Mesenteric fat pad (tissue), 1 donor: Measurements from ENCODE around the gene TPH2. TPM values are rescaled to one million over a fixed set of nuclear protein-coding genes. Genes with fewer than 3 reads are reported as not detected.

Experiments
- DNase-seq: peaks from one replicate; pipeline ENCODE4 v3.0.0-alpha.2; 2020; ENCODE audit warnings: low spot score
- long read RNA-seq: library from polyadenylated mRNA; unstranded; transcript quantifications from one replicate; pipeline ENCODE4 v2.0.0, GENCODE V29; 2020
- total RNA-seq: library from RNA; stranded (reverse); fragmentation: NEBNext Ultra II Directional; extraction: Animal tissue kit (Norgen Biotek cat#: 25700); gene quantifications from one replicate; pipeline ENCODE4 v1.2.1, GENCODE V29; 2021
- donor health status: DM: yes; HTN: yes; CAD: no.

Gene TPH2
- total RNA-seq = not detected
- long read RNA-seq = 0 reads

DNA sequence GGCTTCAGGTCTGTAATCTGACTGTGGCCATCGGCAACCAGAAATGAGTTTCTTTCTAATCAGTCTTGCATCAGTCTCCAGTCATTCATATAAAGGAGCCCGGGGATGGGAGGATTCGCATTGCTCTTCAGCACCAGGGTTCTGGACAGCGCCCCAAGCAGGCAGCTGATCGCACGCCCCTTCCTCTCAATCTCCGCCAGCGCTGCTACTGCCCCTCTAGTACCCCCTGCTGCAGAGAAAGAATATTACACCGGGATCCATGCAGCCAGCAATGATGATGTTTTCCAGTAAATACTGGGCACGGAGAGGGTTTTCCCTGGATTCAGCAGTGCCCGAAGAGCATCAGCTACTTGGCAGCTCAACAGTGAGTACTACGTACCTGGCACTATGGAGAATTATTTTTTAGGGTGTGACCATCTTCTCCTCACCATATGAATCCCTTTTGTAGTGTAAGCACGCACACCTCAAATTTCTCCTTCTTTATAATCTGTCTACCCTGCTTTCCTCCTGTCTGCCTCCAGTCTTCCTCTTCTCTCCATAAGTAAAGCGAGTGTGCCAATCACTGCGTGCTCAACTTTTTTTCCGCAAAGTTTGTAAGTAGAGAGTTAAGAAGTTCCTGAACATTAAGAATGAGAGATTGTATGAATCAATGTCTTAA lies at the start of gene TPH2:
TPH2 (plus strand) TSS at position 118 of the 658 bp plus-strand sequence; CDS start at position 260, 142 bp downstream.
- no peak for DNase-seq

DNA sequence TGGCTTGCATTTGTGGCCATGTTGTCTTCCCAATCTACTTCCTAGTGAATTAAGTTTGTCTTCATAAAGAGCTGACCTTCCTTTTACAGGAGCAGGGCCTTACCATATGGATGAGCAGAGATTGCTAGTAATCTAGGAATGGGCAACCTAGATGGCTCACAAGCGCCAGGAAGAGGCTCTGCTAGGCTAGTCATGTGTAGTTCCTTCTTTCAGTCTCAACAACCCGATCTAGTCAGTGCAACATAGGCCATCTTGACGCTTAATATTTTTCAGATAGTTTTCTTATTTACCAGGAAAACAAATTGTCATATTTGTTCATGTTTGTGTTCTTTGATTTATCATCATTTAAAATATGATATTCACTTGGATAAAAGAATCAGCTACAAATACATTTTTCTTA lies 48.2 kb upstream of the TPH2 start:
- no peak for DNase-seq

DNA sequence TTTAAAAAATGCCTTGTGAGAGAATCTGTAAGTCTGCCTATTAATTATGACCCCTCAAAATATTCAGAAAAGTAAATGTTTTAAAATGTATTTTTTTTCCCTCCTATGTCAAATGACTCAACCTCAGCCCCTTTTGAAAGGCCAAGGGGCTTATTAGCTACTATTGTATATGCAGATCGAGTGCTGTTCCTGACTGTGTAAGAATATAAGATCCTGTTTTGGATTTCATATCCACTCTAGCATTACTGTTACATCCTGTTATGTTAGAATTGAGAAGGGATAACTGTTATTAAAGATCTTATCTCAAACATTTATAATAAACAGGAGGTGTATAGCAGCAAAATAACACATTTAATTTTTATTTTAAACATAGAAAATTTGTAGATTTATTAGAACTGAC lies 46.6 kb upstream of the TPH2 start:
- DNase-seq = no peak

DNA sequence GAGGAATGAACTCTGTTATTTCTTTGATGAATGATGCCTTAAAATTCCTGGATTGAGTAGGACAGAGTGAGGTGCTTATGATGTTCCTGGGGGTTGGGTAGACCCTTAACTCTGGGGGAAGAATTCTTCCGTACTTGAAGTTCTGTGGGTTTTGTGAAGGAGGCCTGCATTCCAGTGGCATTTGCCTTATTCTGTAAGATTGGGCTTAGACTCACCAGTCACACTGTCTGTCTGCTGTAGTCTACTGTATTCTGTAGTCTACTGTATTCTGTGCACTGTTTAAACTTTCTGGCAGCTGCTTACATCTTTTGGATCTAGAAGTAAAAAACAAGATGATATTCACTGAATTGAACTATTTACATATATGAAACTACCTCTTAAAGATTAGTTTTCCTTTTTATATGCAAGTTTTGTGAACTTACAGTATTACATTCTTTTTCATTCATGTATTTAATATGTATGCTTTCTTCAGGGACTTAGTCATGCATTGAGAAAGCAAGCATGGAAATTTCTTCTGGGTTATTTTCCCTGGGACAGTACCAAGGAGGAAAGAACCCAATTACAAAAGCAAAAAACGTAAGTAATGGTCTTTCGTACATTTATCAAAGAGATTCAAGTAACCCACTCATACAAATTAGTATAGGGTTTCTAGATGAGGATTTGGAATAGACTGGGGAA lies 42.3 kb upstream of the TPH2 start:
- no peak for DNase-seq

DNA sequence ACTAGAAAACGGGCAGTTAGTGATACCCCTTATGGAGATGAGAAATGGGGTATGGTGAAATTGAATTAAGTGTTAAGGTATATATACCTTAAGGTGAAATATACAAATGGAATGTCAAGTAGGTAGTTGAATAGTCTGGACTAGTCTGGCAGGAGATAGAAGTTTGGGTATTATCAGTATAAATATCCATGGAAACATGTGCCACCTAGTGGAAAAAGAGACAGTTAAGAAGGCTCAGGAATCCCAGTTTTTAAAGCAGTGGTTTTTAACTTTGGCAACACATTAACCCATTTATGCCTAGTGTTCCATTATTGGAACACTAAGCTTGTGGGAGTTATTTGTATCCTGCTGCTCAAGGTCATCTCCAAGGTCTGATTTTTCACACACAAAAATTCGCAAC lies 38.6 kb upstream of the TPH2 start:
- no peak for DNase-seq

DNA sequence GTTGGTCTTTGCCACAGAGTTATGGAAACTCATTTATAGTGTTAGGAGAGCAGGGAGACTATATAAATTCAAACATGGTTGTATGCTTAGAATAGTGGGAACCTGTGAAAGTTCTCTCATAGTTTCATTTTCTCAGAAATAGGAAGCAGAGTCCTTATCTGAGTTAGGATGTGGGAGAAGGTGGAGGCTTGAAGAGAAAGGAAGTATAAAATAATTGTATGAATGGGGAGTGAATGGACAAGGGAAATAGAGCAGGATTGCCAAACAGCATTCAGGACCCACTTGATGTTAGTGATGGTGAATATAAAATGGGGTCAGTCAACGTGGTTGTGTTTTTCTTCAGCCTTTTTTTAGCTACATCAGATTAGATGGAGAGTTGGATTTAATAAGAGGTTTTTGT lies 34.0 kb upstream of the TPH2 start:
- DNase-seq = no peak

DNA sequence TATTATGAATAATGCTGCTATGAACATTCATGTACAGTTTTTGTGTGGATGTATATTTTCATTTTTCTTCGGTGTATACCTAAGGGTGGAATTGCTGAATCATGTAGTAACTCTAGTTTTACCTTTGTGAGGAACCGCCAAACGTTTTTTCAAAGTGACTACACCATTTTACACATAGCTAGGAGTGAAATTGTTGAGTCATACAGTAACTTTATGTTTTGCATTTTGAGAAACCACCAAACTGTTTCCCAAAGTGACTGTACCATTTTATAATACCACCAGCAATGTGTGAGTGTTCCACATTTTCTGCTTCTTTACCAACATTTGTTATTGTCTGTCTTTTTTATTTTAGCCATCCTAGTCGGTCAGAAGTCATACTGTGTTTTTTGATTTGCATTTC lies 3.1 kb upstream of the TPH2 start:
- no peak for DNase-seq

DNA sequence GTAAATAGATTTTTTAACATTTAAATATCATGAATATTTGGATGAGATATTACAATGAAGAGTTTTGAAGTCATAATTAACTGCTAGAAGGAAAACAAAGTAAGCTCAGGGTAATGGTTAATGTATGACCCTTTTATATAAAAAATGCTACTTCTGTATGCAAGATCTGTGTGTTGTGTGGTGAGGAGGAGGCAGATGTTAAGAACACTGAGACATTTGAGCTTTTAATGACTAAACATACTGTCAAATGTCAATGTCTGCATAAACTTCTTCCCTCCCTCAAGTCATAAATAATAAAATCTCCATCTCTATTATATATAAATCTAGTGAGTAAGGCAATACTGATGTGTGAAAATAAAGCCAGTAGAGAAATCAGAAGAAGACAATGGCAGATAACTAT lies 1.4 kb downstream of the TPH2 start:
- no peak for DNase-seq

DNA sequence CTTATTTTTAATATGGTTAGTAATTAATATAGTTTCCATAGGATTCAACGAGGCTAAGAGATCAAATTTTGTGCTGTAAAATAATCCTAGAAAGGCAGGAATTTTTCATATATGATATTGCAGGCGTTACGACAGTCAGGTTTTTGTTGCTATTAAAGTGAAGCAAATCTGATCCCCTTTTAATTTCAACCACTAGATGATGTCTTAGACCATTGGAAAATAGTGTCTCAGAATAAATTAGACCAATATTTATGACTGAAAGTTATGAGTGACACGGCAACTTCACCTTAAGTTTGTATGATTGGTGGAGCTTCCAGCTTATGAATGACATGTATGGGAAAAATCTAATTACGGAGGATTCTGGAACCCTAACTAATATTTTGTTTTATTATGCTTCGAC lies 2.5 kb downstream of the TPH2 start:
- DNase-seq = no peak

DNA sequence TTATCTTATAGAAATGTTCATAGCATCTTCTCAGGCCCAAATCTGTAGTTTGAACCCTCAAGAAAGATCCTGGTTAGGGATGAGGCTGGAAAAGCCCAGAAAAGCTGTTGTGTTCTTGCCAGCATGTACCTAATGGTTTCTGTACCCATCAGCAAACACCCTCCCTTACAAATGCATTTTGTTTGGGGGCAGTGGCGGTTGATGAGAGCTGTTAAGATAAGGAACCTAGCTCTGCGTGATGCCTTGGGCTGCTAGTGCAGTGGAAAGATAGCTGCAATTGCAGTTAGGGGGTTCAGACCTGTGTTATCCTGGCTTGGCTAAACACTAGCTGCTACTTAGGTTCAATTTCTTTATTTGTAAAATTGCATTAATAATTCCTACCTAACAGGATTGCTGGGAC lies 3.6 kb downstream of the TPH2 start:
- DNase-seq = no peak

DNA sequence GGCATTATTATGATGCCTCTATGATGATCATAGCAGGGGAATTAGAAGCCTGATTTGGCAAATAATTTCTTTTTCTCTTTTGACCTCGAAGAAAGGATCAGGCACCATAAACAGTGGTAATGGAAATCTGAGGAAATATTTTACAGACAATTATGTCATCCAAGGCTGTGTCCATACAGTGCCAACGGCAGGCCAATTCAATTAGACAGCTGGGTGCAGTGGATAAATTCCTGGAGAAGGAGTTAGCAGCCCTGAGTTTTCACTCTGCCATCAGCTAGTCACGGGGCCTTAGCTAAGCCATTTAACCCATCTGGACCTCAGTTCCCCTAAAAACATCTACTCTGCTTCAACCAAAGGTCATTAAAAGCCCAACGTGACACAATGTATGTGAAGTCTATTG lies 4.1 kb downstream of the TPH2 start:
- DNase-seq = no peak

DNA sequence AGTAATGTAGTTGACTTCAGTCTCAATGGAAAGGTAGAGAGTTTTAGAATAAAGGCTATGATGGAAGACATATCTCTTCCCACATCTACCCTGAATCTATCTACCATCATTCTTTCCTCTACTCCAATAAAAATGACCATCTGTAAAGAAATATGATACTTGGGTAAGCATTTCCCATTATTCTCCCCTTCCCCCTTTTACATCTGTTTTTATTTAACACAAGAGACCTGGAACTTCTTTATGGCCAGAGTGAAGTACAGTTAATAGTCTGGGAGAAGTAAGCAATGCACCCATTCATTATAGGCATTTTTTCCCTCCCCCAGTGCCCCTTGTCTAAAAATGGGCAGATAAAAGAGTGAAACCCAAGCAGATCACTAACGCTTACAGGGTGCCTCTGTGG lies 6.5 kb downstream of the TPH2 start:
- DNase-seq = no peak

DNA sequence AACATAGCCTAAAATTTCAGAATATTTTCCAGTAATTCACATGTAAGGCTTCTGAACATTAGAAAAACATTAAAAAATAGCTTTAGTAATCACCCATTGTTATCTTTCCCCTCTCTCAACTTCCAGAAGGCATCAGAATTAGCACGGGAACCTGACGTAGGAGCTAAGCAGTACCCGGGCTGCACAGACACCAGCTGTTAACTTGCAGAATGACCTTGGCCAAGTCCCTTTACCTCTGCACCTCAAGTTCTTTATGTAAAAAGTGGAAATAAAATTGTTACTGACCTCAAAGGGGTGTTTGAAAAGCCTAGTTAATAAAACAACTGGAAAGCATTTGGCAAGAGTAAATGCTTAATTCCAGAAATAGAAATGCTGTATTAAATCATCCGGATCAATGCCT lies 7.2 kb downstream of the TPH2 start:
- DNase-seq = no peak

DNA sequence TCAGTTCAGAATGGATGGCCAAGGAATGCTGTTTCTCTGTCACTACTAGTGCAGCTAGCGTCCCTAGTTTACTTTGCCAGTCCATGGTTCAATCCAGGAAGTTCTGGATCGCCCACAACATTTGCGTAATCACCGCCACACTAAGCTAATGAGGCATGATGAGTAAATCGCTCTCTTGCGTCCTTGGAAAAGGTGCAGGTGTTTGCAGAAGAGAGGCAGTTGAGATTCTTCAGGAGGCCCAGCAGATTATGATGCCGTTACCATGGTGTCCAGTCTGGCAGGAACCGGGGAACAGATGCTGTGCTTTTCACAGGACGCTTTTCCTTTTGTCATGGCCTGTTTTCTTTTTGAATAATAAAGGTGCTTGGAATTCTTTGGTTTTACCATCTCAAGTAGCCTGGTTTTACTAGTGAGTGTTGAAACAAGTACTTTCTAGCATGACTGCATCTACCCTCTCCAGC lies 9.0 kb downstream of the TPH2 start:
- no peak for DNase-seq

DNA sequence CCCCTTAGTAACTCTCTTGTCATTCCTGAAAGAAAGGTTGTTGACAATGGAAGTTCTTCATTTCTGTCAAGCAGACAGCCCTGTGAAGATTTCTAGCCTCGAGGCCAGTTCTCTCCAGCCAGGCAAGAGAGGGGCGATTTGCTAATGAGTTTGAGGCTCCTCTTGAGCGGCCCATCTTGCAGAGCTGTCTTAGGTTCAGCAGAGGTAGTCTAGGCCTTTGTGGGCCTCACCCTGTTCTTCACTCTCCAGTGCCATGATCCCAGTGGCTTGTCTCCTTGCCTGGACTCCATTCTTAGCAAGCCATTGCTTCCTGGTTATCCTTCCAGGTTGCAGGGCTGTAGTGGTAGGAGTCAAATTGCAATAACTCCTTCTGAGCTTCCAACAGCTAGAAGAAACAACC lies 9.7 kb downstream of the TPH2 start:
- DNase-seq = no peak

DNA sequence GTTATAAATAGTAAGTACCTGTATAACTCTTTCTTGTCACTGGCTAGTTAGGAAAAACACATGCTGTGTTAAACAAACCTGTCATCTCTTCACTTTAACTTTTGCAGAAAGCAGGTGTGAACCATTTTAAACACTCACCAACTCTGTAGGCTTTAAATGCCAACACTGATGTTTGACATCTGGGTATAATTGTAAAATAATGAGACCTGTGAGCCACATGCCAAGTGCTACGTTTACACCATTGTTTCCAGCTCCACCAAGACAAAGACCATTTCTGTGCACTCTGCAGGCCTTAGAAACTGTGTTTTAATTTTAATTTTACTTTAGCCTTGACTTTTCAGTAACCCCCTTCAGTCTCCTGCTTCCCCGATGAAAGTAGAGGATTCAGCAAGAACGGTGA lies 11.0 kb downstream of the TPH2 start:
- no peak for DNase-seq

DNA sequence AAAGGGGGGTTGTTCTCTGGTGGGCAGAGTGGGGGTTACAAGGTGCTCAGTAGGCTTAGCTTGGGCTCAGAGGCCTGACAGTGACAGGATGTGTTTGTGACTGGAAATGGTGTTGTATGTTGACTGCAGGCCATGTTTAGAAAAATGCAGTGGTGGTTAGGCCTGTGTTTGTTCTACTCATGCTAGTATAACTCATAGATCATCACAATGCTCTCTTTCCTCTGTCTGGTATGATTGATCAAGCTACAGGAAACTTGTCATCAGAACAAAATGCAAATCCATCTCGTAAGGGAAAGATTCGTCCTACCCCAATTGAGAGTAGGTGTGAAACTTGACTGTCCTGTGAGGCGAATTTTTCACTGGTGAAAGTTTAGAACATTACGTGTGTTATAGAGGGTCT lies 11.8 kb downstream of the TPH2 start:
- DNase-seq = no peak

DNA sequence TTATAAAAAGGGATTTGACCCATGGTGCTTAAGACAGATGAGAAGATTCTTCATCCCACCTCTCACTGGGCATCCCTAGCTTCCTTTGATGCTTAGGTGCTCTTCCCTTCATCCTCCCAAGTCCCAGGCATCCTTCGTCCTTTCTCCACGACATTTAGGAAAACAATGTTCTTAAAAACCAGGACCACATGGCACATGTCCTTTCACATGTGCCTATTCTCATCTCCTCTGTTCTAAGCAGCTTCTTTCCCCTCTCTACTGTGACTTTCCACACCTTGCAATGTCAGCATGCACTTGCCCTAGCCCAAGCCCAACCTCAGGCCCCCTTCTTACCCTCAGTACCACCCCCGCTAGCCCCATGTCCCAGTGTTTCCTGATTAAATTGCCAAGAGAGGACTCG lies 12.2 kb downstream of the TPH2 start:
- no peak for DNase-seq

DNA sequence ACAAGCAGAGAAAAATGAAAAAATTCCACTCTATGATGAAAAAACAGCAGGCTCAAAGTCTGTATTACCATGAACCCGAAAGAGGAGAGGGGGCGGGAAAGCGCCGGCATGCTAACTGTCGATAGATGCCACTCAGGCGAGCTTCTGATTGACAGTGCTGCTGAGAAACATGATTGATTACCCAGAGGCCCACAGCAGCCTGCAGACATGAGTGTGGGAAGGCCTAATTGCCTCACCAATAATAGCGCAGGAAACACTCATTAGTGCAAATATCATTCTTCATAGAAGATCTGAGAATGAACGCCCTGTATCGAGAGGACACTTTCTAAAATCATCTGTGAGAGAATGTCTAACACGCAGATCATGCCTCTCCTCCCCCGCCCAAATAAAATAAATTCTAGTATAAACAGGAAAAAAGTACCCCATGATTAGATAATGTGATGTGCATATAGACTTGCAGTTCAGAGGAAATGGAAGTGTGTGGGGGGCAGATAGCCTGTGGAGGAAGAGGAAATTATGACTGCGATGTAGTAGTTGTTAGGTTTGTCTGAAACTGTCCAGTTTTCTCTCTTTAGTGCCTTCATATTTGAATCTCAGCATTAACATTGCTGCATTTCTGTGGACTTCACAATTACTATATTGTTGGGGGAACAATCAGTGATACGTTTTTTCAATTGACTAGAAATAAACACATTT lies 15.6 kb downstream of the TPH2 start:
- no peak for DNase-seq

DNA sequence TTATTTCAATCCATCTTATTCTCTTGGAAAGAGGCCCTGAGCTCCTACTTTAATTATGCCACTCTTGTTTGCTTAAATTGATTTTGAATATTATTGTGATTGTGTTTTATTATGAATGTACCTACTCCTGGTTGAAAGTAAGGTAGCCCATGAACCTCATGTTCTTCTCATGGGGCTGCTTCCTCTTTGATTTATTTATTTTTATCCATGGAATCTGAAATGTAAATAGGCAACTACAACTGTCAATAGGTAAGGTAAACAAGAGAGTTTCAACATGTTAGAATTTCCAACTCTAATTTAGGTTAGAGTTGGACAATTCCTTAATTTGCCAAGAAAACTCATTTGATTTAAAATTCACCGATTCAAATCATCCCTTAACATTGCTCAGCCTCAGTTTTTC lies 16.2 kb downstream of the TPH2 start:
- DNase-seq = no peak

DNA sequence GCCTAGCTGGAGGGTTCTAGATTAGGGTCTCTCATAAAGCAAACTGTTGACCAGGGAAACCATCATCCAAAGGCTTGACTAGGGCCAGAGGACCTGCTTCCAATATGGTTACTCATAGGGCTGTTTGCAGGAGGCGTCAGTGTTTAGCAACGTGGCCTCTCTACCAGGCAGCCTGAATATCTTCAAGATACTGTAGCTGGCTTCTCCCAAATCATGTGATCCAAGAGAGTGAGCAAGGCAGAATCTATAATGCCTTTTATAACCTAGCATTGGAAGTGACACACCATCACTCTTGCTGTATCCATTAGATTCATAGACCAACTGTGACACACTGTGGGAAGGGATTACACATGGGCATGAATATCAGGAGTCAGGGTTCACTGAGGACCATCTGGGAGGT lies 17.3 kb downstream of the TPH2 start:
- DNase-seq = no peak

DNA sequence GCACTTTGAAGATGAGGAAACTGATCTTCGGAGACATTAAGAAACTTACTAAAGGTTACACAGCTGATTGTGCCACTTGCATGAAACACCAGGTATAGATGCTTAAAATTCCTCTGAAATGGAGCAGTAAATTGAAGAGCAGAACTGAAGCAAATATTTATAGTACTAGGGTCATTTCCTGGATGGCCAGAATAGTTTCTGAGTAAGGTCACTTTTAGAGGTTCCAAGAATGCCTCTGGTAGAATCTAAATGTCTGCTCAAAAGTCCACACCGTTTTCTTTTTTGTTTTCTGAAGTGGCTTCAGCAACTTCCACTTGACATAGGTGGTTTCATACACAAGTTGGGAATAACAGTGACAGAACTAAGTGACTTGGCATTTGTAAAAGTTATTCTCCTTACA lies 19.4 kb downstream of the TPH2 start:
- DNase-seq = no peak

DNA sequence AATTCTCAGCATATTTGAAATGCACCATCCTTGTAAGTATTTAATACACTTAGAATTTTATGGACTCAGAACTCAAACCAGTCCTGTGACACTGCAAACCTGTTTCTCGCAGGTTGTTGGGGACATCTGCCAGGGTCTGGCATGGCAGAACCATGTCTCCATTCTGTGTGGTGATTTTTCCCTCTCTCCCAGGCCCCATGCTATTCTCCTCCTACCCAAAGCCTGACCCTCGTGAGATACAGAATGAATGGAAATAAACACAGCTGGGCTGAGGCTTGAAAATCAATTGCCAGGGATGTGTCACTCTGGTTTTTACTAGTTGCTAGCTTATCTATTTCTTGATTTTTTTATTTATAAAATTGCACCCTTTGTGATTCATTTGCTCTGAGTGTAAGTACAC lies 19.8 kb downstream of the TPH2 start:
- DNase-seq = no peak
